Fibroblast of skin of scalp (primary cell): ENCODE results near the gene RAD51.
A peak's percentile ranks its signal among the peaks of the same experiment; 100 is the strongest.

Experiments used
- DNase-seq: peaks from one replicate; pipeline ENCODE4 v3.0.0-alpha.2; 2013

RAD51 gene

DNA sequence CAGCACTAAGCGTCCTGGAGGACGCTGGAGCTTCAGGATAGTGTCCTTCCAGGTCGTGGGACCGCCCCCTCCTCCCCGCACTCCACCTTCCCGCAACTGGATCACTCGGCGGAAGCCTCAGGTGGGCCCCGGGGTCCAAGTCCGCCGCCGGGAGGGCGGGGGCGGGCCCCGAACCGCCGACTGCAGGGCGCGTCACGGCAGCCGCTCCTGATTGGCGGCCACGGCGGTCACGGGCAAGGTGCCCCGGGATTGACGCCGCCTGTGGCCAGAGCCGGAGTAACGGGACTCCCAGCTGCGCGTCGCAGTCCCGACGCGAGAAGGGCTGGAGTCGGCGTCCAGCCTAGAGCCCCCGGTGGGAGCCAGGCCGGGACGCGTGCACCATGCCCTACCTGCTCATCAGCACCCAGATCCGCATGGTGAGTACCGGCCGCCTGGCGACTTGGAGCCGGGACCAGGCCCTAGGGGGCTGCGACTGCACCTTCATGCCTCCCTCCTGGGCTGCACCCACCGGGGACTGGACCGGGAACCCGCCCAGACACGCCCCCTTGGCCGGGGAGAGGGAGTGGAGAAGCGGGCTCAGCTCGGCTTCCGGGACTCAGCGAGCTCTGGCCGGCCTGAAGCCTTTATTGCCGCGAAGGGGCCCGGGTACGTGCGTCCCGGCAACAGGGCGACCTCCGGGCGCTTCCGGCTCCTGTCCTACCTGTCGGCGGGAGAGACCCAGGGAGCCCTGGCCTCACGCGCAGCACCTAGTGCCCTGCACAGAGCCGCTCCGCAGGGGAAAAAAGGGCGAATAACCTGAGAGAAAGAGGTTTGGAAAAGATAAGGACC is 69.0 kb downstream of the RAD51 start, which contains the start of gene GCHFR:
TSS of gene GCHFR (plus strand) at position 268 of the 828 bp plus-strand sequence. CDS start at position 381, 113 bp downstream.
- DNase-seq = peak; percentile 50

DNA sequence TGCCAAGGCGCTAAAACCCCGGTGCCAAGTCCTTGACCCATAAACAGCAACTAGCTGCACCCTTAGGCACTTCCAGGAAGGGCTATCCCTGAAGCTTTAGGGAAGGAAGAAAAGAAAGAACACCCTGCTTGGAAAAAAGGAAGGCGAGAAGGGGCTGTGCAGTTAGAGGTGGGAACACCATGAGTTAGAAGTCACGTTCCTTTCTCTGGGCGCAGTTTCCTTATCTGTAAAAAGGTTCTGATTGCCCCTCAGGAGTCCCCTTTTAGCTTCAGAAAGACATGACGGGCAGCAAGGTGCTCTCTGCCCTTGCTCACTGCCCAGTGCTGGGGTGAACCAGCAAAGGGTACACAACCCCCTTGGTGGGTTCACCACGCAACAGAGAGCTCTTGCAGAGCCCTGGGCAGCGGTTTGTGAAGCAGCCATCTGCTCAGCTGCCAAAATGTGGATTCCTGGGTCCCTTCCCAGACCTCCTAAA is 69.7 kb downstream of the RAD51 start:
- no peak for DNase-seq

DNA sequence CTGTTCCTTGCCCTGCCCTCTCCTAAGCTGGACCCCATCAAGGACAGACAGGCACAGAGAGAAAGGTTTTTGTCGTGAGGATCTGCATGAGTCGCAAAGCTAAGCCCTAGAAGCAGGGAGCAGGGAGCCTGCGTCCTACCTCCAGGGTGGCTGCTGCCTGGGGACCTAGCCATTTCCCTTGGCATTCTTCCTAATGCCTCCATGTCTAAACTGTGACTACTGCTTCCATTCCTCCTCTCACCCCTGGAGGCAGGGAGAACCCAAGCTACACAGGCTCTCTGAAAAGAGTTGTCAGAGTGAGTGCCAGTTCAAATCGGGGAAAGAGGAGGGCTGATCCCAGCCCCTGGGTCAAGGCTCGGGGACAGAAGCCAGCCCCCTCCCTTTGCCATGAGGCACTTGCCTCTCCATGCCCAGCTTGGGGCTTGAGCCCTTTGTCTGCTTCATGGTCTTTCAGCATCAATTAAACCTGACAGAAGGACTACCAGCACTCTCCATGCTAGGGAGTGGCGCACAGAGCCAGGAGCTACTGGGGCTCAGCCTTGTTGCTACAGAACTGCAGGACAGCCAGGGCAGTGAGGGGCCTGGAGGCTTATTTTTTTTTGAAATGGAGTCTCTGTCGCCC is 71.3 kb downstream of the RAD51 start:
- peak; percentile 54 for DNase-seq

DNA sequence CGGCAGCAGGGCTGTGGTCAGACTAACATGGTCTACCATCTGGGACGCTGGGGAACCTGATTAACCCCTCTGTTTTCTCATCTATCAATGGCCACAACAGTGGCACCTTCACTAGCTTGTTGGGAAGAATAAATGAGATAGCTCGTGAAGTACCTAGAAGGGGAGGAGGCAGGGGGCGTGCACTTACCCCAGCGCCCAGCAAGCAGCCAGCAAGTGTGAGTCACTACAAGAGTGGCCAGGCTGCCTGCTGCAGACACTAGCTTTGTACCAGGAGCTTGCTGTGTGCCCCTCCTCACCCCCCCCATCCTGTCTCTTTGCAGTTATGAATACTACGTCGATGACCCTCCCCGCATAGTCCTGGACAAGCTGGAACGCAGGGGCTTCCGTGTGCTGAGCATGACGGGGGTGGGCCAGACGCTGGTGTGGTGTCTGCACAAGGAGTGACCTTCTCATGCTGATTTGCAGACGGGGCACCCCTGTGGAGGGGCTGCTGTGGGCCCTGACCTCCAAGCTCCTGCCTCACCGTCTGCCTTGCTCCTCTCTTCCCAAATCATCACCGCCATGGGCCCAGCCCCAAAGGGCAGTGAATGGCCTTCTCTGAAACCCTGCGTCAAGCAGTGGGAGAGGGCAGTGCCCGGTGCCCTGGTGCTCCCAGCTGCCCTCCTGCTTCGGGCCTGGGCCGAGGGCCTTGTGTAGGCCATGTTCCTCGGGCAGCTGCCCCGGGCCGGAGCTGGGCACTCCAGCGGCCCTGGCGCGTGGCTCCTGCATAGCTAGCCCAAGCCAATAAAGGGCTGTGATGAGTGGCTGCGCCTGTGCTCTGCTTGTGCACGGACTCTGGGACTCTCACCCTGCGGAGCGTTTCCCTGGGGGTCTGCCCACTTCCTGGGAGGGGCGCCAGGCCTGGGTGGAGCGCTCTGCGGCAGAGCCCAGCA is 72.2 kb downstream of the RAD51 start:
- DNase-seq = no peak

DNA sequence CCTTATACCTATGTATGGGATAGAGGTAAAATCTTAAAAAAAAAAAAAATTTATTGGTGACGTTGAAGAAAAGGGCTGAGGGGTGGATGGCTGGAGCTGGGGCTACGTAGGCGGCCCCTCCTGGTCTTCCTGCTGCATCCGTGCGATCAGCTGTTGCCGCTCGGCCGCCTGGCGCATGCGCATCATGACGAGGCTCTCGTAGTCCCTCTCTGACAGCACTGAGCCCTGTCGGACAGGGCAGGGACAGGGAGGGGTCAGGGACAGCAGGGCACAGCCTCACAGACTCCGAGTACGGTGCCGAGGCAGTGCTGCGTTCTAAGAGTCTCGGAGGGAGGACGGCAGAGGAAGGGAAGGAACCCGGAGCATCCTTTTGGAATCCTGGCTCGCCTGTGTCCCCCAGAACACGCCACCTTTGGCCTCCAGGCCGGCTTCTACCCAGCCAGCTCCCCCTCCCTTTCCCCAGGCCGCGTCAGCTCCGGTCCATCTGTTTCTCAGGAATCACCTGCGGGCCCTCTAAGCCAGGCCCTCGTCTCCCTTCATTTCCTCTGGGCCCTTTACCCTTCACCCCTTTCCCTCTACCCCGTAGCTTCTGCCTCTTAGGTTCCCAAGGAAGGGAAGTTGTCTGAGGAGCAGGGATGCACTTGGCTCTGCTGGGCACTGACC is 73.0 kb downstream of the RAD51 start:
- DNase-seq = no peak

- DNase-seq = no peak
Observed at GRCh38 chr15:40768521-40769273, 73.7 kb downstream of the RAD51 start.

DNA sequence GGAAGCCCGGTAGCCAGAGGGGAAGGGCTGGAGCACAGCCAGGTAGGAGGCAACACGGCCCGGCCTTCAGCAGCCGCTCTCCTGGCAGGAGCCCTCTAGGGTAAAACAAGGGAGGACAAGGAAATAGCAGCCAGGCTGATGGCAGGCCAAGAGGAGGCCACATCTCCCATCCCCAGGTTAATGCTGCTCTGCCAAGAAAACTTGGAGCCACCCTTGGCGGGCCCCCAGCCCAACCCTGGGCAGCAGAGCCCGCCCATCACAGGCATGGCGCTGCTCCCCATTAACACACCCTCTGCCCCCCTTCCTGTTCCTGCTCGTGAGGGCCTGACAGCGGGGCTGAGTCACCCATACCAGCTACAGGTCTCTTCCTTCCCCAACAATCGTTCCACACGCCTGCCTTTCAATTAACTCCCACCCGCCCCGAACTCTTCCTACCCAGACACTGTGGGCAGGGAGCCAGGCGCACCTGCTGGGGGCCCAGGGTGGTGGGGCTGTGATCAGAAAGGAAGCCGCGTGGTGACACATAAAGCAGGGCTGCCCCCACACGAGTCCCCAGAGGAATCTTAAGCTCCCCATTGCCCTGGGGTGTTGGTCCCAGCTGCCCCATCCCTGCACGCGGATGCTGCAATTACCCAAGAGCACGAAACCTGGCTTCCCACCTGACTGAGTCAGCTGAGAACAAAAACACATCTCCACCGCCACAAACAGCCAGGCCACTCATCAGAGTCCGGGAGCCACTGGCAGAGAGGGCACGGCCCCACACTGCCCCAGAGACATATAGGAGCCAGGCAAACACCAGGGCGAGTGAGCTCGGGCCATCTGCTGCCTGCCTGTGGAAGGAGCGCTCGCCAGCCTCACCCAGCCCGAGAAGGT is 74.5 kb downstream of the RAD51 start, which contains the start of gene C15orf62:
TSS of gene C15orf62 (plus strand) at position 707 of the 873 bp plus-strand sequence. CDS start 516 bp downstream, outside the sequence.
- no peak for DNase-seq

DNA sequence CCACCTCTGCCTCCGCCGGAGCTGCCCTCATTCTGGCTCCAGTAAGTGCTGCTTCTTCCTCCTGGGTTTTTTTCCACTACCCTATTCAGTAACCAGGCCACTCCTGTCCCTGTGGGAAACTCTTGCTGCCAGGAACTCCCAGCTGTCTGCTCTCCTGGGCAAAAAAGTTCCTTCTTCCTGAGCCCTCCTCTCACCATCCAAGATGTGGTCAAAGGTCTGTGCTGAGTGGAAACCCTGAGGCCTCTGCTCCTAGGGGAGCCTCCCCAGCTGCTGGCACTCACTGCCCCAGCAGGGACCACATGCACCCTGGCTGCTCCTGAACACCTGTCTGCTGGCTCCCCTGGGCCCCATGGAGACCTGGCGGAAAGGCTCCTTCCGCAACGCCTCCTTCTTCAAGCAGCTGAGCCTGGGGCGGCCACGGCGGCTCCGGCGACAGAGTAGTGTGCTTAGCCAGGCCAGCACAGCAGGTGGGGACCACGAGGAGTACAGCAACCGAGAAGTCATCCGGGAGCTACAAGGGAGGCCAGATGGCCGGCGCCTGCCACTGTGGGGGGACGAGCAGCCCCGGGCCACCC is 75.3 kb downstream of the RAD51 start:
- no peak for DNase-seq

- DNase-seq = no peak
Observed at GRCh38 chr15:40771242-40771641, 76.3 kb downstream of the RAD51 start.

DNA sequence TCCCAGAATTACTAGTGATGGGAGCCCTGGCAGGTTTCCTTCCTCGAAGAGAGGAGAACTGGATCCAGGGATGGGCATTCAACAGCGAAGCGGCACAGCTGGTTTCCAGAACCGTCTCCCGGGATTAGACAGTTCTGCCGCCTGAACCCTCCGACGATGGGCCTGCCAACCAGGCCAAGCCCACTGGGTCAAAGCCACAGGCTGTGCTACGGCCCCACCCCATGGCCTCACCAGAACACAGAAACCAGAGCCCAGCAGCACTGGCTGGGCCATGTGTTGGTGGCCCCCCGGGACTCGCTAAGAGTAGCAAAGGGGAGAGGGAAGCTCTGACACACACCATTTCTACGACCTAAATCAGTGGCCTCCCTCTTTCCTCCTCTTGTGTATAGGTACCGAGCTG is 77.0 kb downstream of the RAD51 start:
- no peak for DNase-seq

GRCh38 chr15:40773496-40773895 is 78.5 kb downstream of the RAD51 start:
- no peak for DNase-seq

DNA sequence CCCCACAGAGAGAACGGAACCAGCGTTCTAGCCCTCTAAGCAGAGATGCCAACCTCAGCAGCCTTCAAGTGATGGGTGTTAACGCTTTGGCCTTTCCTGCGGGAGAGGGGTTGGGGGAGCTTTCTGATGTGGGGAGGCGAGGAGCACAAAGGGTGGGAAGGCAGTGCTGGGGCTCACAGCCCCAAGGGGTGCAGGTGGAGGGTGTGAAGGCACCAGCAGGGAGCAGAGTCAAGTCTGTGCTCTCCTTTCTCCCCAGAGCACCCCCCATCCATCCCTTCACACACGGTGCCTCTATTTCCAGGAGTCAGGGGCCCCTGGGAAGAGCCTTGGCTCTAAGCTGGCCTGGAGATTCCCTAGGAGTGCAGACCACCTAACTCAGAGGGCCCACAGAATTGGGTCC is 78.9 kb downstream of the RAD51 start:
- no peak for DNase-seq

DNA sequence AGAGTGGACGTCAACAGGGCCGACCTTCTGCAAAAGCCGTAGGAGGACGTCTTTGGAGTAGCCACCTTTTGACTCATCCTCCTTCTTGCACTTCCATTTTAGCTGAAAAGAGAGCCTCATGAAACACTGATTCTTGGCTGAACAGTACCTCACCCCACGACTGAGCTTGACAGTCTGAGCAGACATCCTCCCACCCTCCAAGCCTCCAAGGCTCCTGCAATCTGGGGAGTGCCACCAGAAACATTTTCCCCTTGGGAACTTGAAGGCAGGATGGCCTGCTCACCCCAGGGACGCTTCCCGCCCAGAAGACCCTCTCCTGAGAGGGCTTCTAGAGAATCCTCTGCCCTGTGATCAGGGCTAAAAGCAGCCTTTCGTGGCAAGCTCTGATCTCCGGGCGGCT is 80.0 kb downstream of the RAD51 start:
- no peak for DNase-seq

- no peak for DNase-seq
Observed at GRCh38 chr15:40775740-40776536, 81.0 kb downstream of the RAD51 start.

- peak; percentile 34 for DNase-seq
Observed at GRCh38 chr15:40776537-40777141, 81.7 kb downstream of the RAD51 start.
